NCI-H446 (cell line): ENCODE measurements around the gene FAM168A.
A peak's percentile ranks its signal among the peaks of the same experiment; 100 is the strongest.

Source experiments
- DNase-seq, 2 experiments: peaks; one replicate each; lab custom pipeline; 2025; lab: John Stamatoyannopoulos, UW

The FAM168A gene

GRCh38 chr11:73401217-73401923 is 196.5 kb downstream of the FAM168A start:
- no peak for DNase-seq

- no peak for DNase-seq
Measured at GRCh38 chr11:73400293-73400692, 197.6 kb downstream of the FAM168A start.

- no peak for DNase-seq
Measured at GRCh38 chr11:73399636-73400035, 198.3 kb downstream of the FAM168A start.

- no peak for DNase-seq
Measured at GRCh38 chr11:73399159-73399590, 198.7 kb downstream of the FAM168A start.

GRCh38 chr11:73398721-73399120 is 199.2 kb downstream of the FAM168A start:
- DNase-seq = no peak

GRCh38 chr11:73398132-73398526 is 199.8 kb downstream of the FAM168A start:
- no peak for DNase-seq

- no peak for DNase-seq
Measured at GRCh38 chr11:73397468-73398131, 200.3 kb downstream of the FAM168A start.

GRCh38 chr11:73396985-73397384 is 200.9 kb downstream of the FAM168A start:
- DNase-seq = no peak

- DNase-seq = no peak
Measured at GRCh38 chr11:73396251-73396930, 201.5 kb downstream of the FAM168A start.

- DNase-seq = no peak
Measured at GRCh38 chr11:73395297-73396208, 202.4 kb downstream of the FAM168A start.

- DNase-seq = no peak
Measured at GRCh38 chr11:73394416-73395296, 203.3 kb downstream of the FAM168A start.

GRCh38 chr11:73393479-73394415 is 204.2 kb downstream of the FAM168A start:
- DNase-seq = peak; percentile 52 to 78

GRCh38 chr11:73393011-73393380 is 204.9 kb downstream of the FAM168A start:
- DNase-seq = no peak

GRCh38 chr11:73392108-73393010 is 205.6 kb downstream of the FAM168A start:
- DNase-seq = no peak

- no peak for DNase-seq
Measured at GRCh38 chr11:73391665-73392064, 206.2 kb downstream of the FAM168A start.

- no peak for DNase-seq
Measured at GRCh38 chr11:73390601-73391565, 207.0 kb downstream of the FAM168A start.

- DNase-seq = no peak
Measured at GRCh38 chr11:73389916-73390315, 208.0 kb downstream of the FAM168A start.

- DNase-seq = no peak
Measured at GRCh38 chr11:73389134-73389525, 208.8 kb downstream of the FAM168A start.
